ENCODE data around the gene CMTM1.

Gene CMTM1

DNA sequence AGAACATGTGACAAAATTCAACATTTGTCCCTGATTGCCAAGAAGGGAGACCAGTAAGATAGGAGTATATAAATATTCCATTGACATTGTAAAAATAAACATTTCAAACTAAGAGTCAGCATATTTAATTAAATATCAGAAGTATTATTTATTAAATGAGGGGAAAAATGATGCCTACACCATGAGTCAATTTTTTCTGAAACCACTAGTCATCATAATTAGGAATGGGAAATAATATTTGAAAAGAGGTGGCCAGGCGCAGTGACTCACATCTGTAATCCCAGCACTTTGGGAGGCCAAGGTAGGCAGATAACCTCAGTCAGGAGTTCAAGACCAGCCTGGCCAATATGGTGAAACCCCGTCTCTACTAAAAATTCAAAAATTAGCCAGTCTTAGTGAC lies 2.1 kb downstream of the CMTM1 start:
- no peak for DNase-seq (ENCODE audit: low spot score)
- TF ChIP-seq CTCF (IDR thresholded peaks at IDR 0.05; ENCODE audit: extremely low read depth, missing control alignments), result no peak

DNA sequence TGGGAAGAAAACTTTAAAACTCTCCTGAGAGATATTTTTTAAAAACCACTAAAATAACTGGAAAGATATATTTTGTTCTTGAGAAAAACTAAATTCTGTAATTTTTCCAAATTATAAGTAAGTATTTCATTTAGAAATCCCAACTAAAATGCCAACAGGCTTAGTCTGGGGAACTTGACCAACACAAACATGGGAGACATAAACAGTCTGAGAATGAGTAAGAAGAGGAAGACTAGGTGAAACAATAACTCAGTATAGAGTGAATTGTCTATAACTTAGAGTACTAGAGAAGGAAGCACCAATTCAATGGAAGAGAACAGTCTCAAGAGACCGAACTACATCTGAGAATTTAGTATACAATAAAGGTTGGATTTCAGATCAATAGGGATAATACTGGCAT lies 2.9 kb downstream of the CMTM1 start:
- no peak for TF ChIP-seq CTCF (IDR thresholded peaks at IDR 0.05; ENCODE audit: extremely low read depth, missing control alignments)
- DNase-seq (ENCODE audit: low spot score), result no peak

GRCh38 chr16:66569827-66570405 lies 3.7 kb downstream of the CMTM1 start:
- DNase-seq (ENCODE audit: low spot score), result no peak
- TF ChIP-seq CTCF (IDR thresholded peaks at IDR 0.05; ENCODE audit: extremely low read depth, missing control alignments), result no peak

DNA sequence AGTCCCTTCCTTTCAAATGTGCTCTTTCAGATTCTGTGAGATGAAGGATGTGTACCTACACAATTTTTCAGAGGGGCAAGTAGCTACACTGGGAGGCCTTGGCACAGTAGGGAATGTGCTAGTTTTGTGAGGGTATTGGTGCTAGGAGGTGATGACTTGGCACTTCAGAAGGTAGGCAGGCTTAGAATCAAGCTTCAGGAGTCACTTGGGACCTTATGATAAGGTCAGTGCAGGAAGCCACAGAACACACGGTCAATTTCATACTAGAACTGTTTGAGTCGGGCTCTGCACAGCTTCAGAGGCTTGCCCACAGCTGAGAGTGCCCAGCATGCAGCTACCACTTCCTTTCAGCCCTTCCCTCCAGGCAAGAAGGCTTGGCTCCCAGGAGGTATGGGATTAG lies 6.1 kb downstream of the CMTM1 start:
- TF ChIP-seq CTCF (IDR thresholded peaks at IDR 0.05; ENCODE audit: extremely low read depth, missing control alignments), result no peak
- DNase-seq (ENCODE audit: low spot score), result no peak

DNA sequence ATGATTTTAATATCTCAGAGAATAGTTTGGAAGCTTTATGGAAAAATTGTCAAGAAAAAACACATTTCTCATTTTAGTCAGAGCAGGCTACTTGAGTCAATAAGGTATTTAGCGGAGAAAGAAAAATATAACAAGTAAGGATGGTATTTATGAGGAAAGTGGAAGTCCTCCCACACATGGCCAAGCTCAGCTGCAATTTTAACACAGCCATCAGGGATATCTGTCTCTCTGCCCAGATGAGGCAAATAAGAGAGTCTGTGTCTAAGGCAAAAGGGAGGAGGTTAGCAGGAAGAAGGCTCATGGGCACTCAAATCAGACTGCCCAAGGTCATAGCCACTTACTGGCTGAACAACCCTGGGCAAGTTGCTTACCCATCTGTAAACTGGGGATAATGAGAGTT lies 7.8 kb downstream of the CMTM1 start:
- no peak for TF ChIP-seq CTCF (IDR thresholded peaks at IDR 0.05; ENCODE audit: extremely low read depth, missing control alignments)
- DNase-seq (ENCODE audit: low spot score), result no peak

GRCh38 chr16:66574531-66574930 lies 8.3 kb downstream of the CMTM1 start:
- no peak for TF ChIP-seq CTCF (IDR thresholded peaks at IDR 0.05; ENCODE audit: extremely low read depth, missing control alignments)
- no peak for DNase-seq (ENCODE audit: low spot score)

DNA sequence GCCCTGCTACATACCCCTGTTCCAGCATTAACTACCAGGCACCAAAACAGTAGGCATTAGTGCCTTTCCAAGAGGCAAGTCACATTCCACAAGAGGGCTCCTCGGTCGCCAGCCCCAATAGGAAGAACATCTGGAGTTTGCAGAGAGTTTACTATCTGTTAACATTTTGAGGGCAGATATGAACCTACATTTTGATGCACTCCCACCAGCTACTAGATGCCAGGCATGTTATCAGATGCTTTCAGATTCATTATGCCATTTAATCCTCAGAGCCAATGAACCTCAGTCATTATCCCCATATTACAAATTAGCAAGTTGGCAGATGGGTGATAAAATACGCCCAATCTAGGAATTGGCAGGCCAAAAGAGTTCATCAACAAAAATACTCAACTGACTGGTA lies 8.8 kb downstream of the CMTM1 start:
- DNase-seq (ENCODE audit: low spot score), result no peak
- no peak for TF ChIP-seq CTCF (IDR thresholded peaks at IDR 0.05; ENCODE audit: extremely low read depth, missing control alignments)
